ENCODE measurements around the gene TRAK2.

DNA sequence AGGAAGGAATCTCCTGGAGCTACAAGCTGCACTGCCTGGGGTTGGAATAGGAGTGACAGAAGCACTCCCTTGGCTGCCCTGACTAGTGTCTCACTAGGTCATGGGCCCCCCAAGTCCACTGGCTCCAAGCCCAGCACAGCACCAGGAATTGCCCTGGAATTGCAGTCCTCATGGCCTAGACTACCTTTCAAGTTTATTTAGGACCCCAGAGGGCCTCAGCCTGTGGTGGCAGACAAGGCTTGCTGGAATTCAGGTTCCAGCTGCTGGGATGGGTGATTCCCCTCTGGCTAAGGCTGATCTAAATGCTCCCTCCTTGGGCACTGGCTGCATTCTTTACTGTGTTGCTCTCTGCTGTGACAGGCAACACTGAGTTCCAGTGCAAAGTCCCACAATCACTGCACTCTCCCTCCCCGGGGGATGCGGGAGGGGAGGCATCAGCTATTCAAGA is 14.3 kb upstream of the TRAK2 start:
- TF ChIP-seq CTCF (IDR thresholded peaks at IDR 0.05; ENCODE audit: extremely low read depth in 1 of 2, insufficient read depth in 1 of 2, low read depth in 1 of 2, low read length in 2 of 2) (no peak), MAX (IDR thresholded peaks at IDR 0.05; ENCODE audit: insufficient read depth, insufficient read length) (no peak), POLR2AphosphoS5 (IDR thresholded peaks at IDR 0.05; ENCODE audit: insufficient read depth, low read depth, low read length) (no peak), POLR2A (IDR thresholded peaks at IDR 0.05; ENCODE audit: low read depth, low read length) (no peak), EZH2 (IDR thresholded peaks at IDR 0.05; ENCODE audit: borderline replicate concordance, low read depth, low read length, severe bottlenecking) (no peak), JUN (IDR thresholded peaks at IDR 0.05; ENCODE audit: borderline replicate concordance, insufficient read depth, insufficient read length, low read depth) (no peak)

Measured in endothelial cell of umbilical vein (primary cell).